Activated CD8-positive, alpha-beta memory T cell treated with anti-CD3 and anti-CD28 coated beads, Interleukin-2, amount 10 ng/mL, durations not matched to agents 7 days and 5 days (primary cell): ENCODE results near the gene ZNF836. TPM values are rescaled to one million over a fixed set of nuclear protein-coding genes. Genes with fewer than 3 reads are reported as not detected.
A peak's percentile ranks its signal among the peaks of the same experiment; 100 is the strongest.
"Not testable (repeated sequence)": the region's sequence is repeated elsewhere in the genome, so short reads cannot be mapped to it uniquely, and the experiment has no call there.

Experiments used
- ATAC-seq: fragments of 150-1000 bp; cut with Tn5 transposase; one replicate; pipeline ENCODE4 v1.10.0; 2021; ENCODE audit warnings: moderate library complexity
- CTCF ChIA-PET: fragments of 350-600 bp; sonication (Branson Sonifier 250); formaldehyde crosslinking; loops from one replicate; lab custom pipeline; 2021; ENCODE audit warnings: antibody characterized with exemption; lab: Charles Lee
- DNase-seq: peaks from one replicate; pipeline ENCODE4 v3.0.0-alpha.2; 2020
- H3K27ac Mint-ChIP-seq: one replicate; pipeline ENCODE4 v1.8.0; 2021; ENCODE audit warnings: mild to moderate bottlenecking, mixed read lengths
- H3K27me3 Mint-ChIP-seq: one replicate; pipeline ENCODE4 v1.8.0; 2021; ENCODE audit warnings: mixed read lengths
- H3K36me3 Mint-ChIP-seq: one replicate; pipeline ENCODE4 v1.8.0; 2021; ENCODE audit warnings: mild to moderate bottlenecking, mixed read lengths
- H3K4me1 Mint-ChIP-seq: one replicate; pipeline ENCODE4 v1.8.0; 2021; ENCODE audit warnings: mixed read lengths
- H3K4me3 Mint-ChIP-seq: one replicate; pipeline ENCODE4 v1.8.0; 2021; ENCODE audit warnings: mild to moderate bottlenecking, moderate library complexity, mixed read lengths
- H3K9me3 Mint-ChIP-seq: one replicate; pipeline ENCODE4 v1.8.0; 2022; ENCODE audit warnings: low read depth, mixed read lengths
- total RNA-seq, 2 experiments: library from RNA; stranded (reverse); gene quantifications; one replicate each; pipeline ENCODE4 v1.2.3, GENCODE V29; 2021

The ZNF836 gene
- 10 to 100 TPM; 12.6 to 14.6 TPM for total RNA-seq

DNA sequence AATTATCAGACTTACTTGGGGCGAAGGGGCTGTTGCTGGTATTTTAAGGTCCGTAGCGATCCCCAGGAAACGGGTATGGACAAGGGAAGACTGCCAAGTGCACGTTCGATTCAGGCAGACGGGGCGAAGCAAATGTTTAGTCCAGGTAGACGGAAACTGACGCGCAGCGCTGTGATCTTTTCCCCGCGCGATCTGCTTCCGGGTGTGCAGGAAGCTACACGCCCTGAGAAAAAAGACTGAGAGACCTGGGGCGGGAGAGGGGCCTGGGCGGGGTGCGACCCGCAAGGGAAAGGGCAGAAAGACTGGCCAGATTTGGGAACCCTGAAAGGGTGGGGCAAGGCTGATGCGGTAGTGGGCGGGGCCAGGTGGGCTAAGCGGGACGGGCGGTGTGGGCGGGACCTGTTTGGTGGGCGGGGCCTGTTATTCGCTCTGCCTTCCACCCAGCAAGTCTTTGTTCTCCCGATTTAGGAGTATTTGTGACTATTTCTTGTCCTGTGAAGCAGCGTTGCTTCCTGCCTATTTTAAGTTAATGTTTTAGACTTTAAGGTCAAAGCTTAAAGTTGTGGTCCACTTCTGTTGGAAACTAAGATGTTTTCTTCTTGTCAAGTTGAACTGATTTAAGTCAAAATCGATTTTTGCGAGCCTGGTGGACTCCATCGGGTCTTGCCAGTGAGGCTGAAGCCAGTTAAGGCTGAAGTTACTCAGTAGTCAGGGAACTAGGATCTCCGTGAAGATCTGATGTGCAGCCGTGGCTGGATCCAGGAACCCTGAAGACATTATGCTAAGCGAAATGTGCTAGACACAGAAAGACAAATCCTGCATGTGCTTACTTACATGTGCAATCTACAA lies at the start of gene ZNF836:
Gene ZNF836, minus strand, starts transcription at position 301 of the 849 bp plus-strand sequence. CDS start 3,549 bp downstream, outside the sequence.
- Mint-ChIP-seq H3K36me3 (peaks cover 43% of the 10 kb centered on the region), H3K9me3 (peaks cover 10% of the 10 kb centered on the region), H3K27ac (peak within 1 kb of the TSS; percentile 95), H3K4me1 (peaks cover 29% of the 10 kb centered on the region), H3K27me3 (no peaks in the 10 kb centered on the region), H3K4me3 (peak within 1 kb of the TSS; percentile 93)
- ATAC-seq, result peak; percentile 97
- CTCF ChIA-PET, result interaction anchor here (1.0 to 1.5 kb wide), 3 partner anchors 18 to 66 kb away, joined by 3 to 5 read pairs (median 4); partner anchors contain the start of gene ZNF616
- peak; percentile 93 for DNase-seq

DNA sequence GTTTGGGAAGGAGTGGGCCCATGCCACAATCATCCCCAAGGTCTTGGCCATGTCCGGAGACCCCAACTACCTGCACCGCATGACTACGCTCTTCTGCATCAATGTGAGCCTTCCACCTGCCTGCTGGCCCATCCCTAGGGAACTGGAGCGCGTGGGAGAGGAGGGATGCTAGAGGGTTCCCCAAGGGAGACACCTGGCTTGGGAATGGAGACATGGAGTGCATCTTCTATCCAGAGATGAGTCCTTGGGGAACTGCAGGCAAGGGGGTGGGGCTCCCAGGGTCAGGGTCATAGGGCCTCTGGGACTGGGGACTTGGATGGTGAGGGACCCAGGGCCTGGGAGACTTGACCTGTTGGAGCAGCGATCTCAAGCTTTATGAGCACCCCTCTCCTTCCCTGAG lies 49.6 kb upstream of the ZNF836 start:
- Mint-ChIP-seq H3K36me3 (peaks cover 89% of the 10 kb centered on the region), H3K9me3 (no peaks in the 10 kb centered on the region), H3K27me3 (no peaks in the 10 kb centered on the region), H3K4me1 (peaks cover 9% of the 10 kb centered on the region), H3K4me3 (no peak overlapping the region), H3K27ac (no peak overlapping the region)
- ATAC-seq (no peak), DNase-seq (no peak)
- CTCF ChIA-PET, result no interaction called here

DNA sequence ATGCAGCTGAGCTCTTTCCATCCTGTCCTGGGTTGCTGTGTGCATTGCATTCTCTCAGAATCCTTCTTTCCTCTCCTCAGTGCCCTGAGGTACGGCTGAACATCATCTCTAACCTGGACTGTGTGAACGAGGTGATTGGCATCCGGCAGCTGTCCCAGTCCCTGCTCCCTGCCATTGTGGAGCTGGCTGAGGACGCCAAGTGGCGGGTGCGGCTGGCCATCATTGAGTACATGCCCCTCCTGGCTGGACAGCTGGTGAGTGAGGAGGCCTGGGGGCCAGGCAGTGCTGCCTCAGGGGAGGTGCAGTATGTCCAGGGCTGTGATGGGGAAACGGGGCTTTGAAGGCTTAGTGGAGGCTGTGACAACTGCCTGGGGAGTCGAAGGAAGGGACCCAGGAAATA lies 48.2 kb upstream of the ZNF836 start:
- no peak overlapping the region for H3K27ac Mint-ChIP-seq
- ATAC-seq, result no peak
- H3K4me3 Mint-ChIP-seq, result no peak overlapping the region
- no peaks in the 10 kb centered on the region for H3K27me3 Mint-ChIP-seq
- CTCF ChIA-PET, result no interaction called here
- peaks cover 2% of the 10 kb centered on the region for H3K4me1 Mint-ChIP-seq
- H3K36me3 Mint-ChIP-seq, result peaks cover 86% of the 10 kb centered on the region
- H3K9me3 Mint-ChIP-seq, result no peaks in the 10 kb centered on the region
- DNase-seq, result no peak

DNA sequence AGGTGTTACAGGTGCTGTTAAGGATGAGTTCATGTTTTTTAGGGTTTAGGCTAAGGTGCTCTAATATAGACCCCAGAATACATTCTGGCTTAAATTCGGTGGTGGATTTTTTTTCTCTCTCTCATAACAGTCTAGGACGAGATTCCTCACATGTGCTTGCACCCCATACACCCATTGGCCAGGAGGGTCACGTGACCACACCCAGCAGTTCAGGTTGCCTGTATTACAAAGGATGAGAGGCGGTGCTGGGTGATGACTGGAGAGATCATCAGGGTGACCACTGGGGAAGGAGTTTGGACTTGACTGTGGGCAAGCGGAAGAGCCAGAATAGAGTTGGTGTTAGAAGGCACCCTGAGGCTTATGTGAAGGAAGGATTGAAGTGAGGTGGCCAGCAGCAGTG lies 46.2 kb upstream of the ZNF836 start:
- DNase-seq (no peak), ATAC-seq (no peak)
- H3K36me3 Mint-ChIP-seq, result peaks cover 85% of the 10 kb centered on the region
- H3K4me1 Mint-ChIP-seq, result no peaks in the 10 kb centered on the region
- no peak overlapping the region for H3K27ac Mint-ChIP-seq
- CTCF ChIA-PET, result no interaction called here
- no peaks in the 10 kb centered on the region for H3K9me3 Mint-ChIP-seq
- no peak overlapping the region for H3K4me3 Mint-ChIP-seq
- H3K27me3 Mint-ChIP-seq, result no peaks in the 10 kb centered on the region

DNA sequence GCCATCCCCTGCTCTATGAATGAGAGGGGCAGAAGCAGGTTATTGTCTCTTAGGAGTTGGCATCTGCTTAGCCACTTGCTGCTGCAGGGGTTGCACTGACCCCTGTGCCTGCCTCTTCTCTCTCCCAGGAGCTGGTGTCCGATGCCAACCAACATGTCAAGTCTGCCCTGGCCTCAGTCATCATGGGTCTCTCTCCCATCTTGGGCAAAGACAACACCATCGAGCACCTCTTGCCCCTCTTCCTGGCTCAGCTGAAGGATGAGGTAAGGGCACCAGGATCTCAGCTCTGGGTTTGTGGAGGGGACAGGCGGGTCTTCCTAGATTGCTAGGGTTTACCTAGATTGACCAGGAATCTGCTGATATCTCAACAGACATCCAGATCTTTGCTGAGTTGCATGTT lies 45.0 kb upstream of the ZNF836 start:
- H3K27ac Mint-ChIP-seq, result no peak overlapping the region
- DNase-seq, result no peak
- CTCF ChIA-PET, result no interaction called here
- no peaks in the 10 kb centered on the region for H3K27me3 Mint-ChIP-seq
- H3K4me3 Mint-ChIP-seq, result no peak overlapping the region
- no peaks in the 10 kb centered on the region for H3K4me1 Mint-ChIP-seq
- peaks cover 85% of the 10 kb centered on the region for H3K36me3 Mint-ChIP-seq
- H3K9me3 Mint-ChIP-seq, result no peaks in the 10 kb centered on the region
- ATAC-seq, result no peak

DNA sequence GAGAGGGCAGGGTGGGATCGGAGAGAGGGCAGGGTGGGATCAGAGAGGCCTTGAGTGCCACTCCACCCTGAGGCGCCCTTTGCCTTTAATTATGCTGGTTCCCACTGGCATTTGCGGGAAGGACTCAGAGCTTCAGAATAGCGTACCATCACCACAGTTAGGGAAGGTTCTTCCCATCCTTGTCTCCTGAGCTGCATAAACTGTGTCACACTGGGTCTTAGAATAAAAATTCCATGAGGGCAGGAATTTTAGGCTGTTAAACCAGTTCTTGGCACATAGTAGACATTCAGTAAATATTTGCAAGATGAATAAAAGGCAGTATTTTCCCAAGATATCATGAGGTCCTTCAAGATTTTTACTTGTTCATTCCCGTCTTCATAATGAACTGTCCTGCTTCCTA lies 42.8 kb upstream of the ZNF836 start:
- DNase-seq (no peak), ATAC-seq (no peak)
- Mint-ChIP-seq H3K9me3 (no peaks in the 10 kb centered on the region), H3K4me3 (no peak overlapping the region), H3K4me1 (no peaks in the 10 kb centered on the region), H3K27ac (no peak overlapping the region), H3K36me3 (peaks cover 82% of the 10 kb centered on the region), H3K27me3 (no peaks in the 10 kb centered on the region)
- CTCF ChIA-PET, result no interaction called here

DNA sequence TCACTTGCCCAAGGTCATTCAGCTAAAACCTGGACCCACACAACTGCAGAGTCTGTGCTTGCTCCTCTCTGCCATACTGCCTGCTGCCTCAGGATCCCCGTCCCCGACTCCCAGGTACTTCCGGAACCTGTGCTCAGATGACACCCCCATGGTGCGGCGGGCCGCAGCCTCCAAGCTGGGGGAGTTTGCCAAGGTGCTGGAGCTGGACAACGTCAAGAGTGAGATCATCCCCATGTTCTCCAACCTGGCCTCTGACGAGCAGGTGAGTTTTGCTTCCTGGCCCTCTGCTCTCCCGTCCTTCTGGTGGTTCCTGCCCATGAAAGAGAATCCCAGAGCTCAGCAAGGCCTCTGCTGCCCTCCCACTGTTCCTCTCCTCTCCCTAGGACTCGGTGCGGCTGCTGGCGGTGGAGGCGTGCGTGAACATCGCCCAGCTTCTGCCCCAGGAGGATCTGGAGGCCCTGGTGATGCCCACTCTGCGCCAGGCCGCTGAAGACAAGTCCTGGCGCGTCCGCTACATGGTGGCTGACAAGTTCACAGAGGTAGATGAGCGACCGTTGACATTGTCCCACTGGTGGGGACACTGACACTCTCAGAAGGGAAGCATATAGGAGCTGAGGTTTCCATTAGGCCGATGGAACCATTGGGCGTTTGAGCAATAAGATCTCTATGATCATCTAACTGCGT lies 41.3 kb upstream of the ZNF836 start:
- CTCF ChIA-PET, result no interaction called here
- H3K27me3 Mint-ChIP-seq, result no peaks in the 10 kb centered on the region
- no peak overlapping the region for H3K27ac Mint-ChIP-seq
- peaks cover 79% of the 10 kb centered on the region for H3K36me3 Mint-ChIP-seq
- H3K4me3 Mint-ChIP-seq, result no peak overlapping the region
- H3K9me3 Mint-ChIP-seq, result no peaks in the 10 kb centered on the region
- DNase-seq (no peak), ATAC-seq (no peak)
- no peaks in the 10 kb centered on the region for H3K4me1 Mint-ChIP-seq

DNA sequence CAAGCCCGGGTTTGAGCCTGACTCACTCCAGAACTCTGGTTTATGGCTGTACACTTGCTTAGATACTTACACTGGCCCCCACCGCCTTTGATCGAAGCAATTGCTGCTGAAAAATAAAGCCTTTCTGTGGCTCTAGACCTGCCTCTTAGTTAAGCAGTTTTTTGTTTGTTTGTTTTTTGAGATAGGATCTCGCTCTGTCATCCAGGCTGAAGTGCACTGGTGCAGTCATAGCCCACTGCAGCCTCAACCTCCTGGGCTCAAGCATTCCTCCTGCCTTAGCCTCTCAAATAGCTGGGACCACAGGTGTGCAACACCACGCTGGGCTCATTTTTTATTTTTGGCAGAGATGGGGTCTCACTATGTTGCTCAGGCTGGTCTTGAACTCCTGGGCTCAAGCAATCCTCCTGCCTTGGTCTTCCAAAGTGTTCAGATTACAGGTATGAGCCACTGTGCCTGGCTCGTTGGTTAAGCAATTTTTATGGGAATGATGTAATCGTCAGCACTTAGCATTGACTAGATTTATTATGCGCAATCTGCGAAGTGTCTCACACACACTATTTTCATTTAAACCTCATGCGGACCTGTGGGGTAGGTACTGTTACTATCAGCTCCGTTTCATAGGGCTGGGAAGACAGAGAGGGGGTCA lies 40.6 kb upstream of the ZNF836 start:
- ATAC-seq (no peak), DNase-seq (no peak)
- H3K27ac Mint-ChIP-seq, result no peak overlapping the region
- no peaks in the 10 kb centered on the region for H3K27me3 Mint-ChIP-seq
- CTCF ChIA-PET, result interaction anchor here (0.6 kb wide), 1 partner anchor 23 kb away, joined by 3 read pairs; the partner anchor contains the start of gene PPP2R1A
- peaks cover 77% of the 10 kb centered on the region for H3K36me3 Mint-ChIP-seq
- no peaks in the 10 kb centered on the region for H3K4me1 Mint-ChIP-seq
- H3K9me3 Mint-ChIP-seq, result no peaks in the 10 kb centered on the region
- no peak overlapping the region for H3K4me3 Mint-ChIP-seq

DNA sequence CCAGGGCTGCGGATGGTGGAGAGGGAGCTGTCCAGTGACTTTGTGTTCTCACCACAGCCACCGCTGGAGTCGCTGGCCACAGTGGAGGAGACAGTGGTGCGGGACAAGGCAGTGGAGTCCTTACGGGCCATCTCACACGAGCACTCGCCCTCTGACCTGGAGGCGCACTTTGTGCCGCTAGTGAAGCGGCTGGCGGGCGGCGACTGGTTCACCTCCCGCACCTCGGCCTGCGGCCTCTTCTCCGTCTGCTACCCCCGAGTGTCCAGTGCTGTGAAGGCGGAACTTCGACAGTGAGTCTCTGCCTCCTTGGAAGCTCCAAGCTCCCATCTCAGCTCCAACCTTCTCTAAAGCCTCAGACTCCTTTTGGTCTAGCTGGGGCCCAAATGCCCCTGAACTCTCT lies 39.8 kb upstream of the ZNF836 start:
- H3K27ac Mint-ChIP-seq, result no peak overlapping the region
- ATAC-seq (no peak), DNase-seq (no peak)
- no peaks in the 10 kb centered on the region for H3K27me3 Mint-ChIP-seq
- H3K4me1 Mint-ChIP-seq, result no peaks in the 10 kb centered on the region
- H3K36me3 Mint-ChIP-seq, result peaks cover 78% of the 10 kb centered on the region
- CTCF ChIA-PET, result interaction anchor here (0.6 kb wide), 1 partner anchor 22 kb away, joined by 3 read pairs; the partner anchor contains the start of gene PPP2R1A
- no peaks in the 10 kb centered on the region for H3K9me3 Mint-ChIP-seq
- H3K4me3 Mint-ChIP-seq, result no peak overlapping the region

DNA sequence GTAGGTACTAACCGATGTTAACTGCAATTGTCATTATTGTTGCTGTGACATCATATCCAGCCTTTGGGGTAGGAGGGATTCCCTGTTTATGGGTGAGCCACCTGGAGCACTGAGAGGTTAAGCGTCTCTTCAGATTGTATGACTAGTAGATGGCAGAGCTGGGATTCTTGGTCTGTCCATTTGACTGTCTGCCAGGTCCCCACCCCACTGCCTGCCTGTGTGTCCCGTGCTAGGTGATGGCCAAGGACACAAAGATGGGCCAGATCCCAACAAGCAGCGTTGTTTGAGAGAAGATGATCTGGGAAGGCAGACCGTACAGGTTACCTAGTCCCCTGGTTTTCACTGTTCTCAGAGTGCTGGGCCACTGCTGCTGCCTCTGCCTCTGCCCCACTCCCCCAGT lies 35.1 kb upstream of the ZNF836 start:
- CTCF ChIA-PET, result no interaction called here
- no peak overlapping the region for H3K4me3 Mint-ChIP-seq
- no peaks in the 10 kb centered on the region for H3K4me1 Mint-ChIP-seq
- H3K36me3 Mint-ChIP-seq, result peaks cover 73% of the 10 kb centered on the region
- H3K9me3 Mint-ChIP-seq, result no peaks in the 10 kb centered on the region
- H3K27ac Mint-ChIP-seq, result no peak overlapping the region
- DNase-seq (no peak), ATAC-seq (no peak)
- no peaks in the 10 kb centered on the region for H3K27me3 Mint-ChIP-seq

DNA sequence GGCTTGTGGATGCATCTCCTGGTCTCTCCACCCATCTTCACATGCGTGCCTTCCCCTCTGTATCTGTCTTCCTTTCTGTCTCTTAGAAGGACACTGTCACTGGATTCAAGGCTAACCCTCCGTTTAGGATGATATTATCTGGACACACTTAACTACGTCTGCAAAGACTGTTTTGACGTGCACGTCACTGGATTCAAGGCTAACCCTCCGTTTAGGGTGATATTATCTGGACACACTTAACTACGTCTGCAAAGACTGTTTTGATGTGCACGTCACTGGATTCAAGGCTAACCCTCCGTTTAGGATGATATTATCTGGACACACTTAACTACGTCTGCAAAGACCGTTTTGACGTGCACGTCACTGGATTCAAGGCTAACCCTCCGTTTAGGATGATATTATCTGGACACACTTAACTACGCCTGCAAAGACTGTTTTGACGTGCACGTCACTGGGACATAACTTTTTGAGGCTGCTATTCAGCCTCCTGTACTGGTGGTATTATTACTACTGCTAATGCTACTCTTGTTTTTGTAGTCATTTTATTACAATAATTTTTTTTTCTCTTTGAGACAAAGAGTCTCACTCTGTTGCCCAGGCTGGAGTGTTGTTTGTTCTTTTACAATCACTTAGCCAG lies 29.5 kb upstream of the ZNF836 start:
- H3K4me3 Mint-ChIP-seq, H3K4me1 Mint-ChIP-seq, H3K9me3 Mint-ChIP-seq, H3K27ac Mint-ChIP-seq, CTCF ChIA-PET, ATAC-seq, DNase-seq, H3K27me3 Mint-ChIP-seq: not testable (repeated sequence)
- H3K36me3 Mint-ChIP-seq, result peaks cover 67% of the 10 kb centered on the region

DNA sequence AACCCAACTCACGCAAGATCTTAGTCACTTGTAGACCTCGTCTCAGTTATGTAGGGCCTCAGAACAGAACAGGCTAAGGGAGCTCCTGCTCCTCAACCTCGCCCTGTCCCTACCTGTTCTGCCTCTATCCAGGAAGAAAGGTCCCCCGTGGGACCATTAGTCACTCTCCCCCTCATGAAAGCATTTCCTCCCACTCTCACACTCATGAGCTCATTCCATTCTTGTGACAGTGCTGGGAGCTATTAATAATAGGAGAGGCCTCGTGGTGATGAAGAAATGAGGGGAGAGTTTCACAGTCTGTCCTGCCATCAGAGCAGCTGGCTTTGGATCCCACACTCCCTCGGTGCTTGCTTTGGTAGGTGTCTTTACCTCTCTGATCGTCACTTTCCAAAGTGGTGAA lies 28.6 kb upstream of the ZNF836 start:
- H3K9me3 Mint-ChIP-seq, result no peaks in the 10 kb centered on the region
- H3K27me3 Mint-ChIP-seq, result no peaks in the 10 kb centered on the region
- no peaks in the 10 kb centered on the region for H3K4me1 Mint-ChIP-seq
- peaks cover 67% of the 10 kb centered on the region for H3K36me3 Mint-ChIP-seq
- no peak overlapping the region for H3K27ac Mint-ChIP-seq
- no peak overlapping the region for H3K4me3 Mint-ChIP-seq
- DNase-seq, result no peak
- CTCF ChIA-PET, result no interaction called here
- ATAC-seq, result no peak

DNA sequence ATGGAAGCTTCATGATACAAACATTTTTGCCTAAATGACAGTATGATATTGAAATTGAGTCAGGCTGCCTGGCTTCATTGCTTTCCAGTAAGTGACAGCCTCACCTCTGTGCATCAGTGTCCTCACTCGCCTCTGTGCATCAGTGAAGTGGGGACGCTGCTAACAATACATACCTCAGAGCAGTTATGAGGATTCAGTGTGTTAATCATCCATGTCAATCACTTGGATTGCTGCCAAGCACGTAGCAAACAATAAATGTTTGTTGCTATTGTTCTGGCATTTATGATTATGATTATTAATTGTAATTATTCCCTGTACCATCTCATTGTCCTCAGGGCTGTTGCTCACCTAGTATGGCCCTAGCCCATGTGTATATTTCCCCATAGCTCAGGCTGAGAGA lies 27.3 kb upstream of the ZNF836 start:
- Mint-ChIP-seq H3K27me3 (no peaks in the 10 kb centered on the region), H3K4me1 (peaks cover 2% of the 10 kb centered on the region), H3K27ac (no peak overlapping the region), H3K36me3 (peaks cover 68% of the 10 kb centered on the region), H3K4me3 (no peak overlapping the region), H3K9me3 (peaks cover 4% of the 10 kb centered on the region)
- CTCF ChIA-PET, result interaction anchor here (0.5 kb wide), 1 partner anchor 198 kb away, joined by 3 read pairs; no protein-coding TSS in a partner anchor
- no peak for DNase-seq
- ATAC-seq, result no peak
